RCC 7860 (cell line): ENCODE measurements around the gene CSN3.
"Not testable (repeated sequence)": the region's sequence is repeated elsewhere in the genome, so short reads cannot be mapped to it uniquely, and the experiment has no call there.

Experiments used
- DNase-seq: peaks from one replicate; pipeline ENCODE4 v3.0.0-alpha.2; 2015; ENCODE audit warnings: low spot score
- FAIRE-seq: peaks from 2 replicates; lab custom pipeline; 2012; peaks lifted over from hg19 to GRCh38; lab: Jason Lieb, UNC

The CSN3 gene

GRCh38 chr4:70242297-70242696 is at the start of gene CSN3:
TSS of gene CSN3 (plus strand) at chr4:70242597. CDS start at chr4:70244820, 2,223 bp downstream.
- not testable (repeated sequence) for FAIRE-seq, DNase-seq

- FAIRE-seq, result no peak
- no peak for DNase-seq
These were observed 49.5 kb upstream of the CSN3 start for GRCh38 chr4:70192895-70193294.

- FAIRE-seq, result no peak
- DNase-seq, result no peak
These were observed 47.0 kb upstream of the CSN3 start, which contains the start of gene ODAM for GRCh38 chr4:70195425-70195824. TSS of gene ODAM (plus strand) at chr4:70195725. CDS start at chr4:70196544, 819 bp downstream.

GRCh38 chr4:70196857-70197256 is 45.5 kb upstream of the CSN3 start:
- DNase-seq, result no peak
- no peak for FAIRE-seq

GRCh38 chr4:70197842-70198241 is 44.6 kb upstream of the CSN3 start:
- no peak for FAIRE-seq
- DNase-seq, result no peak

GRCh38 chr4:70203601-70204000 is 38.8 kb upstream of the CSN3 start:
- DNase-seq, result no peak
- FAIRE-seq, result no peak

- FAIRE-seq, DNase-seq: not testable (repeated sequence)
These were observed 29.6 kb upstream of the CSN3 start for GRCh38 chr4:70212752-70213151.

GRCh38 chr4:70216109-70216508 is 26.3 kb upstream of the CSN3 start:
- not testable (repeated sequence) for FAIRE-seq, DNase-seq

GRCh38 chr4:70216550-70216949 is 25.8 kb upstream of the CSN3 start:
- FAIRE-seq, DNase-seq: not testable (repeated sequence)

GRCh38 chr4:70221389-70221788 is 21.0 kb upstream of the CSN3 start:
- FAIRE-seq, result not testable (repeated sequence)

GRCh38 chr4:70221818-70222217 is 20.6 kb upstream of the CSN3 start:
- FAIRE-seq, DNase-seq: not testable (repeated sequence)

More at GRCh38 chr4:70221389-70221788, 21.0 kb upstream of the CSN3 start:
- DNase-seq, result not testable (repeated sequence)

GRCh38 chr4:70225824-70226223 is 16.6 kb upstream of the CSN3 start, which contains the start of gene FDCSP:
TSS of gene FDCSP (plus strand) at chr4:70226124. CDS start at chr4:70231195, 5,071 bp downstream.
- DNase-seq, result no peak
- FAIRE-seq, result no peak

- FAIRE-seq (no peak), DNase-seq (no peak)
These were observed 6.3 kb upstream of the CSN3 start for GRCh38 chr4:70236125-70236524.

GRCh38 chr4:70239131-70239883 is 3.1 kb upstream of the CSN3 start:
- FAIRE-seq, result no peak
- DNase-seq, result no peak

GRCh38 chr4:70239884-70240591 is 2.4 kb upstream of the CSN3 start:
- no peak for FAIRE-seq
- no peak for DNase-seq

- FAIRE-seq (no peak), DNase-seq (no peak)
These were observed 694 bp downstream of the CSN3 start for GRCh38 chr4:70243091-70243490.

GRCh38 chr4:70251250-70251944 is 9.0 kb downstream of the CSN3 start:
- no peak for DNase-seq
- no peak for FAIRE-seq

GRCh38 chr4:70251945-70252277 is 9.5 kb downstream of the CSN3 start:
- DNase-seq, result no peak
- FAIRE-seq, result no peak

GRCh38 chr4:70269674-70270073 is 27.3 kb downstream of the CSN3 start:
- no peak for DNase-seq
- FAIRE-seq, result no peak

- FAIRE-seq, result no peak
- no peak for DNase-seq
These were observed 34.7 kb downstream of the CSN3 start for GRCh38 chr4:70277121-70277520.

- DNase-seq (no peak), FAIRE-seq (no peak)
These were observed 38.2 kb downstream of the CSN3 start for GRCh38 chr4:70280567-70280966.
